ENCODE measurements around the gene GALNT7.

GALNT7 gene

GRCh38 chr4:173371292-173372192 is 202.9 kb downstream of the GALNT7 start:
- no peak for TF ChIP-seq POLR2A (IDR thresholded peaks at IDR 0.05; ENCODE audit: low read depth, low read length)
- FAIRE-seq (no peak), DNase-seq (ENCODE audit: insufficient read length, low spot score) (peak; percentile 8)
